HFFc6 (cell line): ENCODE data around the gene NTNG2. TPM values are rescaled to one million over a fixed set of nuclear protein-coding genes. Genes with fewer than 3 reads are reported as not detected.
A peak's percentile ranks its signal among the peaks of the same experiment; 100 is the strongest.
"Not testable (repeated sequence)": the region's sequence is repeated elsewhere in the genome, so short reads cannot be mapped to it uniquely, and the experiment has no call there.

Experiments used
- DNase-seq: peaks from one replicate; pipeline ENCODE4 v3.0.0-alpha.2; 2018
- H3K27ac Mint-ChIP-seq: 2 replicates; pipeline ENCODE4 v1.8.0; 2020; ENCODE audit warnings: mild to moderate bottlenecking, mixed read lengths
- H3K27me3 Mint-ChIP-seq: 2 replicates; pipeline ENCODE4 v1.8.0; 2021; ENCODE audit warnings: mild to moderate bottlenecking, moderate library complexity, mixed read lengths; ENCODE audit not compliant: insufficient read depth
- H3K36me3 Mint-ChIP-seq: 2 replicates; pipeline ENCODE4 v1.8.0; 2021; ENCODE audit warnings: low read depth, mixed read lengths
- H3K4me1 Mint-ChIP-seq: 2 replicates; pipeline ENCODE4 v1.8.0; 2020; ENCODE audit warnings: low read depth, mixed read lengths
- H3K4me3 Mint-ChIP-seq: 2 replicates; pipeline ENCODE4 v1.8.0; 2020; ENCODE audit warnings: mild to moderate bottlenecking, moderate library complexity, mixed read lengths
- H3K9me3 Mint-ChIP-seq: 2 replicates; pipeline ENCODE4 v1.8.0; 2020; ENCODE audit warnings: mild to moderate bottlenecking, mixed read lengths
- CTCF ChIP-seq: fragments of 200-600 bp; sonication (generic); IDR thresholded peaks from 2 replicates; pipeline ENCODE4 v1.5.0; 2021; ENCODE audit warnings: antibody characterized with exemption, mild to moderate bottlenecking
- total RNA-seq, 6 experiments: library from RNA; stranded (reverse); fragmentation: NEBNext Ultra II Directional; extraction: Animal tissue kit (Norgen Biotek cat#: 25700); gene quantifications; 2 replicates in 1 of 6; 3 replicates in 5 of 6; pipeline ENCODE4 v1.2.3, GENCODE V29; 2021

Gene NTNG2
- total RNA-seq, 6 experiments from 2014 or later, result 0.41 to 0.82 (median 0.51) TPM

DNA sequence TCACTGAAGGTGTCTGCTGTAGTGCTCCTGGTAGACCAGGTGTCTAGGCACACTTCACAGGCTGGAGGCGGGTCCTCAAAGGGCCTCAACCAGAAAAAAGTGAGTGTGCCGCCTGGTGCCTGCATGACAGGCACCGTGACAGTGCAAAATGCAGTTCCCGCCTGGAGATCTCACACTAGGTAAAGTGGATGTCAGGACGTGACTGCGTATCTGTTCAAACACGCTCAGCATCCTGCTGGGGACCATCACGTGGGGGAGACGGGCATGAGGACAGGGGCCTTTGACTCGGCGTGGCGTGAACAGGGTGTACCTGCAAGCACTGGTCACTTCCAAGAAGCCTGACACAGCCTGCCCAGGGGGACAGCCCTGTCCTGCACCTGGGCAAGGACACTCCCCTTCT, 32.3 kb upstream of the NTNG2 start:
- Mint-ChIP-seq H3K27ac (no peak overlapping the region), H3K4me1 (no peaks in the 10 kb centered on the region), H3K9me3 (no peaks in the 10 kb centered on the region), H3K4me3 (no peak overlapping the region), H3K36me3 (no peaks in the 10 kb centered on the region), H3K27me3 (peaks cover 88% of the 10 kb centered on the region)
- no peak for TF ChIP-seq CTCF
- DNase-seq, result no peak

DNA sequence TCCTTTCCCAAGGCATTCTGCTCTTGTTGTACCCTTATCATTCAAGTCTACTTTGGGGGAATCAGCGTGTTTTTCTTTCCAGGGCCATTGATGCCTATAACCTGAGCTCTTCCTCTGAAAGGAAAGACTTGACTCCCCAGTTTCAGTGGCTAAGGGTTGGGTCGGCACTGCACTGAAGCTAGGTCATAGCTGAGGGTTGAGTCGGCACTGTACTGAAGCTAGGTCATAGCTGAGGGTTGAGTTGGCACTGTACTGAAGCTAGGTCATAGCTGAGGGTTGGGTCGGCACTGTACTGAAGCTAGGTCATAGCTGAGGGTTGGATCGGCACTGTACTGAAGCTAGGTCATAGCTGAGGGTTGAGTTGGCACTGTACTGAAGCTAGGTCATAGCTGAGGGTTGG, 27.8 kb upstream of the NTNG2 start:
- not testable (repeated sequence) for DNase-seq, H3K4me3 Mint-ChIP-seq, H3K4me1 Mint-ChIP-seq, H3K36me3 Mint-ChIP-seq, H3K27ac Mint-ChIP-seq, H3K9me3 Mint-ChIP-seq
- H3K27me3 Mint-ChIP-seq, result peaks cover 76% of the 10 kb centered on the region

GRCh38 chr9:132135456-132135855, 26.4 kb upstream of the NTNG2 start:
- no peak for TF ChIP-seq CTCF
- Mint-ChIP-seq H3K9me3 (no peaks in the 10 kb centered on the region), H3K4me3 (no peak overlapping the region), H3K27me3 (peaks cover 71% of the 10 kb centered on the region), H3K36me3 (no peaks in the 10 kb centered on the region), H3K27ac (no peak overlapping the region), H3K4me1 (no peaks in the 10 kb centered on the region)
- no peak for DNase-seq

DNA sequence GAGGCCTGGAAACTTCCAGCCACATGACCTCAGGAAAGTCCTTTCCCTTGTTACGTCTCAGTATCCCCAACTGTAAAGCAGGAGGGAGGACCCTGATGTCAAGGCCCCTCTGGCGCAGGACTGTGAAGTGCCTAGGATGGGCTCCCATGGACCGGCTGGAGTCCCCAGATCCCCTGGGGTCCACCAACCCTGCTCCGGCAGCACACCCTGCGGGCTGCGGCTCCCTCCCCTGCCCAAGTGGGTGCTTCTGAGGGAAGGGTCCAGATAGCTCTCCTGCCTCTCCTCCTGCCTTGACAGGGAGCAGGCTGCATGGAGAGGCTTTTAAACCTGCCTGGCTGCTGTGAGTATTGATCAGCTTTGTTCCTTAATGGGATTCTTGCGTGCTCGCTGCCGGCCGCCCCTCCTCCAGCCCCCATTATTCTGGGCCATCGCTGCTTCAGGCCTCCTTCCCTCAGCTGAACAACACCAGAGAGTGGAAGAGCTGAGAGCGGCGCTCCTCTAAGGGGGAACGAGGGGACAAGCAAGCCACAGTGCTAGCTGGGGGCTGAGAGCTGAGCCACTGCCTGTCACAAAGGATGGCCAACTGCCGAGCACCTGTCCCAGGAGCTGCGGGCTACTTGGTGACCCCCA, 25.6 kb upstream of the NTNG2 start:
- Mint-ChIP-seq H3K27me3 (peaks cover 72% of the 10 kb centered on the region), H3K9me3 (no peaks in the 10 kb centered on the region), H3K4me1 (peaks cover 1% of the 10 kb centered on the region; the same call in 1 of the 2 replicates), H3K36me3 (no peaks in the 10 kb centered on the region), H3K4me3 (no peak overlapping the region), H3K27ac (no peak overlapping the region)
- TF ChIP-seq CTCF, result no peak
- no peak for DNase-seq

DNA sequence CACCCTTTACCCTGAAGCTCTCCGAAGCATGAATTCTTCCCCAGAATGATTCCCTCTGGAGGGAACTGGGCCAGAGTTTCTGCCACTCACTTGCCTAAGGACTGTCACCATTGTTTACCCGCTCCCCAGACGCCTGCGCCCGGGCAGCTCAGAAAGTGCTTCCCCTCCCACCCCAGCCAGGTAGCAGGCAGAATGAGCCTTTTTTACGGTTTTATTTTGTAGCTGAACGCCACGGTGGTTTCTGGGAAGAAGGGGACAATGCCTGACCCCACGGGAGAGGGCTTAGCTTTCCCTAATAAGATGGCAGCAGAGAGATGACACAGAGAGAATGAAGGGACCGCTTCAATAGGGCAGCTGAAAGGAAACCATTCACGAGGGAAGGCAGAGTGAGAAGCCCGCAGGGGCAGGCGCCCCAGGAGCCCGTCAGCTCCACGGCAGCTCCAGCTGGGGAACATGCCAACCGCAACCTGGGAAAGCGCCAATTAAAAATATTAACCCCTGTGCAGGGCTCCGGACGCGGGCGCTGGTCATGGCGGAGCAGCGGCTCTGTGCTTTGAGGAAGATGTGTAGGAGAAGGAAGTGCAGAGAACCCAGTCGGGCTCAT, 20.4 kb upstream of the NTNG2 start:
- Mint-ChIP-seq H3K27ac (no peak overlapping the region), H3K4me3 (peak overlapping the region; percentile 29; the same call in 1 of the 2 replicates), H3K9me3 (no peaks in the 10 kb centered on the region), H3K4me1 (peaks cover 18% of the 10 kb centered on the region), H3K27me3 (peaks cover 54% of the 10 kb centered on the region), H3K36me3 (no peaks in the 10 kb centered on the region)
- no peak for DNase-seq
- TF ChIP-seq CTCF, result no peak

GRCh38 chr9:132141948-132142594, 19.8 kb upstream of the NTNG2 start:
- no peak for TF ChIP-seq CTCF
- H3K4me3 Mint-ChIP-seq, result peak overlapping the region; percentile 29; the same call in 1 of the 2 replicates
- DNase-seq, result no peak
- no peaks in the 10 kb centered on the region for H3K36me3 Mint-ChIP-seq
- H3K9me3 Mint-ChIP-seq, result no peaks in the 10 kb centered on the region
- H3K4me1 Mint-ChIP-seq, result peaks cover 18% of the 10 kb centered on the region
- H3K27me3 Mint-ChIP-seq, result peaks cover 54% of the 10 kb centered on the region
- no peak overlapping the region for H3K27ac Mint-ChIP-seq
